Lower leg skin (tissue), 3 donors: Measurements from ENCODE around the gene S100A4.

Source experiments
- CTCF ChIP-seq, 3 donors: fragments of 450-650 bp; IDR thresholded peaks; one replicate each; pipeline ENCODE4 v1.5.1; 2016; ENCODE audit warnings: antibody characterized with exemption in 3 of 3, mild to moderate bottlenecking in 3 of 3, moderate library complexity in 2 of 3
- POLR2A ChIP-seq, 2 donors: fragments of 450-650 bp; IDR thresholded peaks; one replicate each; pipeline ENCODE4 v1.6.1; 2016 to 2017; ENCODE audit warnings: antibody characterized with exemption in 2 of 2, mild to moderate bottlenecking in 1 of 2, moderate library complexity in 1 of 2

GRCh38 chr1:153541641-153542590, 3.7 kb downstream of the S100A4 start:
- TF ChIP-seq CTCF (IDR thresholded peaks at IDR 0.05): no peak
- TF ChIP-seq POLR2A (IDR thresholded peaks at IDR 0.05): no peak
